Mononuclear cell (primary cell): ENCODE results near the gene SLC24A5. TPM values are rescaled to one million over a fixed set of nuclear protein-coding genes. Genes with fewer than 3 reads are reported as not detected.

ENCODE experiments used
- H3K27me3 ChIP-seq: 2 replicates; pipeline ENCODE4 v1.6.0; 2011; ENCODE audit warnings: low read length, control low read depth; ENCODE audit not compliant: insufficient read depth
- H3K4me1 ChIP-seq: 2 replicates; pipeline ENCODE4 v1.5.1; 2011; ENCODE audit warnings: mild to moderate bottlenecking, low read length, control low read depth; ENCODE audit not compliant: insufficient read depth
- H3K4me3 ChIP-seq: 2 replicates; pipeline ENCODE4 v1.5.1; 2011; ENCODE audit warnings: mild to moderate bottlenecking, low read length, moderate library complexity
- H3K9me3 ChIP-seq: 2 replicates; pipeline ENCODE4 v1.5.1; 2011; ENCODE audit warnings: low read depth, mild to moderate bottlenecking, control low read depth, low read length
- total RNA-seq: library from RNA; depleted of rRNA; stranded (reverse); fragments of >200 nt; gene quantifications from one replicate; pipeline ENCODE4 v1.2.3, GENCODE V29; 2012

SLC24A5 gene
- total RNA-seq, 1 donor, result under 0.01 TPM

- Histone ChIP-seq H3K4me1 (no peaks in the 10 kb centered on the region), H3K27me3 (no peaks in the 10 kb centered on the region), H3K9me3 (no peaks in the 10 kb centered on the region), H3K4me3 (no peak overlapping the region)
Observed at GRCh38 chr15:48097264-48097663, 23.5 kb upstream of the SLC24A5 start.

DNA sequence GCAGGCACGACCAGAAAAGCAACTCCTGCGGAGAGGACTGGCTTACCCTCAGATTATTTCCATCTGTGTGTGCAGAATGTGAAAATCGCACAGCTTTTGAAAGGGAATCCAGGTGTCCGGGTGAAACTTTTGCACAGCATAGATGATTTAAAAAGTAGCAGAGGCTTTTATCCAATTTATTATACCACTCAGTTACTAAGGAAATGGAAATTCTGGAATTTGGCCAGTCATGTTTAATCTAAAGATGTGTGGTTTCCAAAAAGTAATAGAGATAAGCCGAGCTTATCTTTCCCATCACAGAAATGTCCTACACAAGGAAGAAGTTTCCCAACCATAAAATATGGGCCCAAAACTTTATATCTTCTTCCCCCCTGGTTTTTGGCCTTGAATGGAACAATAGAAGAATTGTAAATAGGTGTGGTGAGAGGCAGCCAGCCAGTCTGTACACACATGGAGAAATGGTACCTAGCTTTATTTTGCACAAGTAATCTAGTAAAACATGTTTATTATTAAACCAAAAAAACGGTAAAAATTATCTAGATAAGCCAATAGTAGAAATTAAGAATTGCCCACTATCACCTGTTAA, 19.3 kb upstream of the SLC24A5 start:
- H3K4me1 ChIP-seq, result no peaks in the 10 kb centered on the region
- H3K9me3 ChIP-seq, result no peaks in the 10 kb centered on the region
- H3K27me3 ChIP-seq, result no peaks in the 10 kb centered on the region
- H3K4me3 ChIP-seq, result no peak overlapping the region

DNA sequence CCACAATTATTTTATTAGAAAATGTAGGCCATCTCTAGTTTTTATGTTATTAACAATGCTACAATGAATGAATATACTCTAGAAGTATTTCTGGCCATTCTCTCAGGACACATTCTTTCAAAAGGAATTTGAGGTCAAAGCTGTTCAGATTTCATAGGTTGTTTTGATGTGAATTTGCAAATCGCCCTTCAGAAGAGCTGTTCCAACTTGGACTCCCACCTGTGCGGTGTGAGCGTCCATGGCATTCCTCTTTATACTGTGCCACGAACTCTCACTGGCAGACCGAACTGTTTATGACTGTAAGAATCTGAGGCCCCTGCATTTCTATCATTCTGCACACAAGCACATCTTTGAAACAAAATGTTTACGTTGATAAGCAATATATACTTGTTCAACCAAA, 18.6 kb upstream of the SLC24A5 start:
- H3K9me3 ChIP-seq, result no peaks in the 10 kb centered on the region
- no peaks in the 10 kb centered on the region for H3K4me1 ChIP-seq

DNA sequence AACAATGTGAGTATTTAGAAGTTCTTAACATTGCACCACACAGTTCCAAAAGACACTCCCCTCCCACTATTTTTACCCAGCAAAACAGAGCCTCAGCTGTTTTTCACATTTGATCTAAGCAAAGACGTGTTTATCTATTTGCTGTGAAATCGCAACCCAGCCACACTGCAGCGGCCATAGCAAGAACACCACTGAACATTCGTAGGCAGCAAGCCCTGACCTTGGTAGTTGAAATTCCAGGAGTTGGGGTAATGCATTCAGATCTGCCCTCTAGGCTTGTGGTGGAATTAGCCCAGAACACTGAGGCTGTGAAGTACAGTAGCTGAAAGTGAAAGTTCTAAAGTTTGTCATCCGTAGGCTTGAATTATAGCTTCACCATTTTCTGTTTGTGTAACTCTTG, 17.1 kb upstream of the SLC24A5 start:
- no peaks in the 10 kb centered on the region for H3K9me3 ChIP-seq
- no peaks in the 10 kb centered on the region for H3K4me1 ChIP-seq
- no peak overlapping the region for H3K4me3 ChIP-seq
- H3K27me3 ChIP-seq, result no peaks in the 10 kb centered on the region

More for the DNA sequence above, 18.6 kb upstream of the SLC24A5 start:
- Histone ChIP-seq H3K4me3 (no peak overlapping the region), H3K27me3 (no peaks in the 10 kb centered on the region)

DNA sequence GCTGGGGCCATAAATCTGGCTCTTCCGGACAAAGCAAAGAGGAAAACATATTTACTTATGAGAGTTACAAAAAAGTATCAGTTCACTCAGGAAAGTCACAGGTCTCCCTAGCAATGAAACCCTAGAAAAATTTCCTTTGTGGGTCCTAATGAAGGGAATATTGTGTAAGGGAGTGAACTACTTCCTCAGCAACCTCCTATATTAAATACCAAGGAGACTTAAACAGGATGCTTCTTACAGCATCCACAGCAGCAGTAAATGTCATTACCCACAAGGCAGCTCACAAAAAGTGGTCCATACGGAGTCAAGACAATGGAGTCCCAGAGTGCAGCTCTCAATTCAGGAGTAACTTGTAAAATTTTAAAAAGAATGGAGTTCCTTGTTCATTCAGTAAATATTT, 14.9 kb upstream of the SLC24A5 start:
- H3K4me1 ChIP-seq, result no peaks in the 10 kb centered on the region
- H3K4me3 ChIP-seq, result no peak overlapping the region

DNA sequence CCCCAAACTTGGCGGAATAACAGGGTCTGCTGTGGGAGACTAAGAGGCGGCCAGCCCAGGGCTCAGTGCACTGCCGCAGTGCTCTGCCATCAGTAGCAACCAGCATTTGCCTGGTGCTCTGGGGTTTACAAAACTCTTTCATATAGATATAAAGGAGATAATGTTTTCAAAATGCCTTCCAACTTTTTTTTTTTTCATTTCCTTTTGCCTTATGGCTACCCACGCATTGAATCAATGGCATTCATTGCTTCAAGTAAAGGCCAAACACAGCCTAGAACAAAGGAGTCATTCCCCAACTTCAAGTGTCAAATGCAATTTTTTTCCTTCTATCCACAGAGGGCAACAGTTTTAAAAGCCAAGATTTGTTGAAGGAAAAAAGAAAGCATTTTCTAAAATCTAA, 11.6 kb upstream of the SLC24A5 start:
- Histone ChIP-seq H3K27me3 (peaks cover 6% of the 10 kb centered on the region), H3K4me3 (no peak overlapping the region), H3K4me1 (no peaks in the 10 kb centered on the region), H3K9me3 (no peaks in the 10 kb centered on the region)

More for the DNA sequence above, 14.9 kb upstream of the SLC24A5 start:
- H3K27me3 ChIP-seq, result no peaks in the 10 kb centered on the region
- H3K9me3 ChIP-seq, result no peaks in the 10 kb centered on the region

DNA sequence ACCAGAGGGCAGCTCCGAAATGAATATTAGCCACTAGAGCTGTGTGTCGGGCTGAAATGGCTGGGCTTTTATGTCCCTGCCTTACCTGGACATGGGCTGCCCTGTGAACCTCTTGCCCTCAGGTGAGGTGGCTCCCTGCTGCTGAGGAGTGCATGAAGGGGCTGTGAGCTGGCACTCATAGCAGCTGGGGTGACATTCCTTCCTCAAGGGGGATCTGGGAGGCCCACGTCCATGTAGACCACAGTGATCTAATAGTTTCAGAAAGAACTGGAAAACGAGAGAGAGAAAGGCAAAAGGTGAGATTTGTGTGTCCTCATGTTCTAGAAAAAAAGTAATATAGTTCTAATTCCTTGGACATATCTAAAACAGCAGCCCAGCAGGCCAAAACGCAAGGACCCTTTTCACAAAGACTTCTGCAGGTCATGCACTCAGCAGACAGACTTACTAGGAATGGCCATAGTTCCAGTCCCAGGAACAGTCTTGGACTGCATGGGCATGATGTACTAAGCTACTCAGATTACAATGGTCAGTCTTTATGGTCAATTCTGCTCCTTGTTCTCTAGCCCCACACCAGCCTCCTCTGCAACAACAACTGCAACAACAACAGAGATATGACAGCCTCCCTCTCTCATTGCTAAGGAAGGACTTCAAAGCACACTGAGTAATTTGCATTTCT, 10.8 kb upstream of the SLC24A5 start:
- Histone ChIP-seq H3K27me3 (peaks cover 6% of the 10 kb centered on the region), H3K9me3 (no peaks in the 10 kb centered on the region), H3K4me3 (no peak overlapping the region), H3K4me1 (no peaks in the 10 kb centered on the region)

GRCh38 chr15:48112242-48112641, 8.5 kb upstream of the SLC24A5 start:
- peaks cover 6% of the 10 kb centered on the region for H3K27me3 ChIP-seq
- no peak overlapping the region for H3K4me3 ChIP-seq
- H3K9me3 ChIP-seq, result no peaks in the 10 kb centered on the region
- H3K4me1 ChIP-seq, result no peaks in the 10 kb centered on the region

GRCh38 chr15:48119277-48119676, 1.5 kb upstream of the SLC24A5 start:
- Histone ChIP-seq H3K4me3 (no peak overlapping the region), H3K9me3 (no peaks in the 10 kb centered on the region)

GRCh38 chr15:48121849-48122248, 1.1 kb downstream of the SLC24A5 start:
- no peaks in the 10 kb centered on the region for H3K4me1 ChIP-seq
- H3K9me3 ChIP-seq, result no peaks in the 10 kb centered on the region
- no peak overlapping the region for H3K4me3 ChIP-seq
- H3K27me3 ChIP-seq, result peaks cover 3% of the 10 kb centered on the region

More at GRCh38 chr15:48119277-48119676, 1.5 kb upstream of the SLC24A5 start:
- Histone ChIP-seq H3K4me1 (no peaks in the 10 kb centered on the region), H3K27me3 (peaks cover 3% of the 10 kb centered on the region)

DNA sequence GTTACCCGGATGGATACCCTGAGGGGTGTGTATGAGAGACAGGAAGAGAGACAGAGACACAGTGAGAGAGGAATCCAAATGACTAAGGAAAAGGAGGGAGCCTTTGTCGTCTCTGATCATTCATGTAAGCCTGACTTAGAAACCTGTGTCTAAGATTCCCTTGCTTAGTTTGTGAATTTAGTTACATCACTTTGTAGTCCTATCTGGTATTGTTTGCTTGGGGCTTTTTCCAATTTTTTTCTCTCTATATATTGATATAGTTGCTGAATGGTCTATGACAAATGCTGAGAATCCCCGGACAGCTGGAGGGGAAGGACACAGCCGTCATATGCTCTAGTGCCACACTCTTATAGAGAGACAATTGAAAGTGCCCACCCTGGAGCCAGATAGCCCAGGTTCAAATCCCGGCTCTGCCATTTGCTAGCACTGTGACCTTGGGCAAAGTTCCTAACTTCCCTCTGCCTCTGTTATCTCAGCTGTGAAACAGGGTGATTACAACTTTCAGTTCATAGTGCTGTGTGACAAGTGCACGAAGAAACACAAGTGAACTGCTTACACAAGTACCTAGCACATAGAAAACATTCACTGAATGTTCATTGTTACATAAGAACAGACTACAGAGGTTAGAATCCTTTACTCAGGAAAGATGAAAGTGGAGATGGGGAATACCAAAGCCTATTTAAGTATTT, 6.0 kb downstream of the SLC24A5 start:
- H3K4me3 ChIP-seq, result no peak overlapping the region
- no peaks in the 10 kb centered on the region for H3K4me1 ChIP-seq
- H3K27me3 ChIP-seq, result peaks cover 3% of the 10 kb centered on the region
- no peaks in the 10 kb centered on the region for H3K9me3 ChIP-seq

- Histone ChIP-seq H3K4me1 (no peaks in the 10 kb centered on the region), H3K4me3 (no peak overlapping the region), H3K27me3 (no peaks in the 10 kb centered on the region), H3K9me3 (no peaks in the 10 kb centered on the region)
Observed at GRCh38 chr15:48131324-48131723, 10.5 kb downstream of the SLC24A5 start.

GRCh38 chr15:48132874-48133273, 12.1 kb downstream of the SLC24A5 start:
- Histone ChIP-seq H3K4me3 (no peak overlapping the region), H3K9me3 (no peaks in the 10 kb centered on the region), H3K27me3 (no peaks in the 10 kb centered on the region), H3K4me1 (no peaks in the 10 kb centered on the region)

- no peaks in the 10 kb centered on the region for H3K27me3 ChIP-seq
- no peaks in the 10 kb centered on the region for H3K9me3 ChIP-seq
- H3K4me3 ChIP-seq, result no peak overlapping the region
Observed at GRCh38 chr15:48143856-48144255, 23.1 kb downstream of the SLC24A5 start.

GRCh38 chr15:48144889-48145288, 24.1 kb downstream of the SLC24A5 start:
- no peaks in the 10 kb centered on the region for H3K27me3 ChIP-seq
- no peaks in the 10 kb centered on the region for H3K4me1 ChIP-seq
- H3K4me3 ChIP-seq, result no peak overlapping the region
- H3K9me3 ChIP-seq, result no peaks in the 10 kb centered on the region

More at GRCh38 chr15:48143856-48144255, 23.1 kb downstream of the SLC24A5 start:
- no peaks in the 10 kb centered on the region for H3K4me1 ChIP-seq
